ENCODE data around the gene GAK. TPM values are rescaled to one million over a fixed set of nuclear protein-coding genes. Genes with fewer than 3 reads are reported as not detected.
A peak's percentile ranks its signal among the peaks of the same experiment; 100 is the strongest.

The GAK gene
- total RNA-seq, 1 experiment from 2014 or later = 86.6 TPM

- DNase-seq (ENCODE audit: low read depth, low spot score) = no peak
- Histone ChIP-seq H3K9me3 (ENCODE audit: control insufficient read depth, insufficient read depth, low read depth, low read length) (no peaks in the 10 kb centered on the region), H3K4me3 (ENCODE audit: low read depth in 2 of 2, low read length in 2 of 2) (no peak overlapping the region), H3K27ac (ENCODE audit: low read length) (no peak overlapping the region), H3K4me1 (ENCODE audit: control insufficient read depth, insufficient read depth, low read length) (peaks cover 8% of the 10 kb centered on the region; the same call in 1 of the 2 replicates), H3K36me3 (ENCODE audit: control insufficient read depth, insufficient read depth, low read length) (no peaks in the 10 kb centered on the region), H3K27me3 (ENCODE audit: control insufficient read depth, insufficient read depth, low read length) (no peaks in the 10 kb centered on the region)
- no TSS peak for BruUV-seq (replicated peaks)
- TF ChIP-seq CTCF (IDR thresholded peaks at IDR 0.05) (no peak), REST (IDR thresholded peaks at IDR 0.05; ENCODE audit: insufficient read depth in 1 of 2, low read depth in 2 of 2, low read length in 1 of 2) (no peak)
- intact Hi-C loops (cut with micrococcal nuclease; ENCODE audit: unreplicated experiment) (no loop called here), in situ Hi-C loops (cut with HindIII; ENCODE audit: low pct_unique_long_range_greater_than_20kb, low sequenced_read_pairs) (no loop called here)
- ChIA-PET CTCF (no interaction called here), POLR2A (no interaction called here)
- no peak; the same call in 1 of the 2 replicates for ATAC-seq
Measured at GRCh38 chr4:827209-828081, 104.7 kb downstream of the GAK start.

GRCh38 chr4:826508-827208 is 105.5 kb downstream of the GAK start:
- Histone ChIP-seq H3K27ac (ENCODE audit: low read length) (no peak overlapping the region), H3K36me3 (ENCODE audit: control insufficient read depth, insufficient read depth, low read length) (no peaks in the 10 kb centered on the region), H3K4me3 (ENCODE audit: low read depth in 2 of 2, low read length in 2 of 2) (peak overlapping the region; percentile 14 to 18; a peak in 2 of 4 replicates), H3K27me3 (ENCODE audit: control insufficient read depth, insufficient read depth, low read length) (no peaks in the 10 kb centered on the region), H3K4me1 (ENCODE audit: control insufficient read depth, insufficient read depth, low read length) (peaks cover 8% of the 10 kb centered on the region; the same call in 1 of the 2 replicates), H3K9me3 (ENCODE audit: control insufficient read depth, insufficient read depth, low read depth, low read length) (no peaks in the 10 kb centered on the region)
- DNase-seq (ENCODE audit: low read depth, low spot score) (no peak), ATAC-seq (no peak)
- intact Hi-C loops (cut with micrococcal nuclease; ENCODE audit: unreplicated experiment) = no loop called here
- in situ Hi-C loops (cut with HindIII; ENCODE audit: low pct_unique_long_range_greater_than_20kb, low sequenced_read_pairs) = no loop called here
- TF ChIP-seq SIN3A (IDR thresholded peaks at IDR 0.05; ENCODE audit: borderline replicate concordance, insufficient read depth, low read depth, low read length) (no peak), POLR2AphosphoS5 (IDR thresholded peaks at IDR 0.05; ENCODE audit: low read depth, low read length) (no peak), CTCF (IDR thresholded peaks at IDR 0.05) (no peak), TCF7L2 (IDR thresholded peaks at IDR 0.05; ENCODE audit: low read depth, low read length) (no peak), REST (IDR thresholded peaks at IDR 0.05; ENCODE audit: insufficient read depth in 1 of 2, low read depth in 2 of 2, low read length in 1 of 2) (no peak)
- ChIA-PET CTCF (no interaction called here), POLR2A (no interaction called here)
- no TSS peak for BruUV-seq (replicated peaks)

Data from Panc1 (cell line).